HG03575 (cell line): ENCODE results near the gene FHAD1.
"Not testable (repeated sequence)": the region's sequence is repeated elsewhere in the genome, so short reads cannot be mapped to it uniquely, and the experiment has no call there.

Experiments used
- ATAC-seq: cut with Tn5 transposase; IDR thresholded peaks from one replicate; pipeline ENCODE4 v1.9.1; 2021; ENCODE audit not compliant: unreplicated experiment, insufficient number of reproducible peaks, low FRiP score; ENCODE audit errors: extremely low read depth

The FHAD1 gene

DNA sequence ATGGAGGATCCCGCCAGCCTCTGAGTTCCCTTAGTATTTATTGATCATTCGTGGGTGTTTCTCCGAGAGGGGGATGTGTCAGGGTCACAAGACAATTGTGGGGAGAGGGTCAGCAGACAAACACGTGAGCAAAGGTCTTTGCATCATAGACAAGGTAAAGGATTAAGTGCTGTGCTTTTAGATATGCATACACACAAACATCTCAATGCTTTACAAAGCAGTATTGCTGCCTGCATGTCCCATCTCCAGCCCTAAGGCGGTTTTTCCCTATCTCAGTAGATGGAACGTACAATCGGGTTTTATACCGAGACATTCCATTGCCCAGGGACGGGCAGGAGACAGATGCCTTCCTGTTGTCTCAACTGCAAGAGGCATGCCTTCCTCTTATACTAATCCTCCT lies 132.1 kb downstream of the FHAD1 start:
- ATAC-seq, result not testable (repeated sequence)

DNA sequence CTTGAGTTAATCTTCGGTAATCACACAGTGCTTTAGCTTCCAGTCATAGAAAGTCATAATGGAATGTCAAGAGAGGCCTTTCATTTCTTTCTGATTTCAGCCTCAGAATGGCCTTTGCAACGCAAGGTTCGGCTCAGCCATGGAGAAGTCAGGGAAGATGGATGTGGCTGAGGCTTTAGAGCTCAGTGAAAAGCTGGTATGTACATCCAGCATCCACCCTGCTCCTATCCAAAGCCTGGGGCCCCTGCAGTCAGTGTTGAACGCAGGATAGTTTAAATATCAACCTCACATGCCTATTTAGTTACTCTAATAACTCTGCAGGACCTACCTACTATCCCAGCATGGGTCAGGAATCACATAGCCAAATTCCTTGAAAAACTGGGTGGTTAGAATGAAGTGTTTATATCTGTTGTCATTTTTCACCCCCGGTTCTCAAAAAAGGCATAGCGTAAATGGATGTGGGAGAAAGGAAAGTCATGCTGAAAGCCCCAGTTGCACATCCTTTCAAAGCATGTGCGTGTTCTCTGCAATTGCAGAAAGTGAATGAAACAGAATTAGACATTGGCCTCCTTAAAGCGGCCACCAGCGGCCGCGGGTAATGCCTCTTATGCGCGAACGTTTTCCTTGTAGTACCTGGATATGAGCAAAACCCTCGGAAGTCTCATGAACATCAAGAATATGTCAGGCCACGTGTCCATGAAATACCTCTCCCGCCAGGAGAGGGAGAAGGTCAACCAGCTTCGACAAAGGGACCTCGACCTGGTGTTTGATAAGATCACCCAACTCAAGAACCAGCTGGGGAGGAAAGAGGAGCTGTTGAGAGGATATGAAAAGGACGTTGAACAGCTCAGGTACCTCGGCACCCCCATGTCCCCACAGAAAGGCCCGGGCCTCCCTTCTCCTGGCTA lies 133.8 kb downstream of the FHAD1 start:
- ATAC-seq, result no peak

DNA sequence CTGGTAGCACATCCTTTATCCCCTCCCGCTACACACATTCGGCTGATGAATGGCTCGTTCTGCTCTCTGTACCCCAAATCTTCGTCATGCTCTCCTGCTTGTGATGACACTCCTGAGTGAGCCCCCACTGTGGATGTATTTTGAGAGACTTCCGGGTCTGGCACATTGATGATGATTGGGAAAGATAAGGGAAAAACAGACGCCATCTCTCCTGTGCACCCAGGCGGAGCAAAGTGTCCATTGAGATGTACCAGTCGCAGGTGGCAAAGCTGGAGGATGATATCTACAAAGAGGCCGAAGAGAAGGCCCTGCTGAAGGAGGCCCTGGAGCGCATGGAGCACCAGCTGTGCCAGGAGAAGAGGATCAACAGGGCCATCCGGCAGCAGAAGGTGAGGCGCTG lies 134.8 kb downstream of the FHAD1 start:
- no peak for ATAC-seq

DNA sequence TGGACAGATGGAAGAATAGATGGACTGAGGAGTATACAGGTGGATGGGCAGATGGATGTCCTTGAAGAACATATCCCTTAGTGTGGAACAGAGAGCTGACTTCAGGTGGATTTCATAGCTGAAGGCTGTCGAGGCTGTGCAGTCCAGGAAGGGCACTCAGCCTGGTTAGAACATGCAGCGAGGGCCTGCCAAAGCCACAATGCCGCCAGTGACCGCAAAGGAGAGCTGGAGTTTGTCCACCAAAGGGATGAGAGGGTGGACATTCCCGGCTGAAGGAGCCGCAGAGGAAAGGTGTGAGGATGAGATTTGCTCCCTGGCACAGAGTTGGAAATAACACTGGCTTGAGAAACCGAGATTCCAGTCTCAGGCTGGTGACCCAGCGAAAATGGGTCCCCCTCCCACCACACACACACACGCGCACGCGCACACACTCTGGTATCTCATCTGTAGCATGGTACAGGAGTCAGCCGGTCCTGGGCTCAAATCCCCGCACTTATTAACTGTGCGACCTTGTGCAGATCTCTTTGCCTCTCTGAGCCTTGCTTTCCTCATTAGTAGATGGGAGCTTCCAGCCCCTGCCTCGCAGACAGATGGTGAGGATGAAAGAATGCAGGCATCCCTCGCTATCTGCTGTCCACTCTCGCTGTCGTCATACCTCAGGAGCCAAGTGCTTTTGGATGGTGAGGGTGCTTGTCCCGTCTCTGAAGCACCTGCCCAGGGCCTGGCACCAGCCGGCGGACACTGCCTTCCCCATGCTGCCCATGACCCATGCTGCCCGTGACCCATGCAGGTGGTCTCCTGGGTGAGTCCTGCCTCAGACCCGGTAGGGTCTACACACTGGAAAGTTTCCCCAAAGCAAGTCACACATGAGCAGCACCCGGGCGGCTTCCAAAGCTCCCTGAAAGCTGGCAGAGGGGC lies 135.8 kb downstream of the FHAD1 start:
- no peak for ATAC-seq

DNA sequence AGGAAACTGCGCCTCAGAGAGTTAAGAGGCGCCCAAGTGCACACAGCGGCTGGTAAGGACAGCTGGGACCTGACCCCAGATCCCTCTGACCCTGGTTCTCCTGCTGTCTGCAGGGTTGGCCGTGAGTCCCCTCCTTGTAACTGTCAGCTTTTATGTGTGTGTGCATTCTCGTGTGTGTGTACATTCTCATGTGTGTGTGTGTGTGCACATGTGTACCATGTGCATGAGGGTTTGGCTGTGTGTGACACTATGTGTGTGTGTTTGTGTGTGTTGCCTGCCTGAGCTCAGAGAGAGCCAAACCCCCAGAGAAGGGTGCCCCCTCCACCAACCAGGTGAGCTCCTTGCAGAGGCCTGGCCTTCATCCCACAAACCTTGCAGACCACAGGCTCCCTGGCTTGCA lies 136.8 kb downstream of the FHAD1 start:
- no peak for ATAC-seq

DNA sequence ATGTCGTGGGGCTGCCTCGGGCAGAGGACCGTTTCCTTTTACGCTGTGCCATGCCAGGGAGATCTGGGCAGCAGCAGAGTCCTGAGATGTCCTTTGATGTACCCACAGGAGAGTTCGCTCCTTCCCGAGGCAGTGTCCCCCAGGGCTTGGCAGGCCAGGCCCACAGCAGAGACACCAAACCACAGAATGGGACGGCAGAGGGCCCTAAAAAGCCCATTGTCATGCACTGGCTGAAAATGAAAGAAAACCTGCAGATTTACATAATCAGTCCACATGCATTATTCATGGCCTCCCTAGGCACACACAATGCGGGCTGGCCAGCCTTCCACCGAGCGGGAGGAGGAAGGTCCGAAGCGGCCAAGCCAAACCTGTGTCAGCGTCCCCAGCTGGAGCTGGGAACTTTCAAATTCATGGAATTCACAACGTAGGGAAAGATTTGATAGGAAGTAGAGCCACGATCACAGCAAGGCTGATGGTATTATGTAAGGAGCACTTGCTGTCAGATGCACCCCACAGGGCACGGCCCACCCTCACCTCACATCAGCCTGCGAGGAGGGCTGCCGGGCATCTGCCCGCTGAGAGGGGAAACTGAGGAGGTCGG lies 137.4 kb downstream of the FHAD1 start:
- no peak for ATAC-seq

- ATAC-seq, result no peak
These were observed 138.4 kb downstream of the FHAD1 start for GRCh38 chr1:15385420-15385819.

- no peak for ATAC-seq
These were observed 139.2 kb downstream of the FHAD1 start for GRCh38 chr1:15386164-15386749.

GRCh38 chr1:15388201-15388880 lies 141.3 kb downstream of the FHAD1 start:
- ATAC-seq, result no peak

- ATAC-seq, result not testable (repeated sequence)
These were observed 142.8 kb downstream of the FHAD1 start for GRCh38 chr1:15389828-15390227.

DNA sequence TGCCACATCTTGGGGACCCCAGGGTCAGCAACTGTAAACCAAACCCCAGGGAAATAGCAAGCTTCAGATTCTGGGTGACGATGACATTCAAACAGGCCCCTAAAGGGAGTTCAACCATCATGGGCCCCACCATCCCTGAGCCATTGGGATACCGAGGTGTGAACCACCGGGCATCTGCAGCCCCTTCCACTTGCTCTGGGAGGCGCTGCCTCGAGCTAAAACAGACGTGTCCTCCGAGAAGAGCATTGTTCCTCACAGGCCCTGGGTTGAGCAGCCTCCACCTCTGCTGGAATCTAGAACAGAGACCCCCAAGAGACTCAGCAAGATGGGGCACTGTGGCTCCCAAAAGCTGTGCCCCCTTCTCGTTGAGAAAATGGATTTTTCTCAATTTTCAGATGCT lies 143.6 kb downstream of the FHAD1 start:
- no peak for ATAC-seq

DNA sequence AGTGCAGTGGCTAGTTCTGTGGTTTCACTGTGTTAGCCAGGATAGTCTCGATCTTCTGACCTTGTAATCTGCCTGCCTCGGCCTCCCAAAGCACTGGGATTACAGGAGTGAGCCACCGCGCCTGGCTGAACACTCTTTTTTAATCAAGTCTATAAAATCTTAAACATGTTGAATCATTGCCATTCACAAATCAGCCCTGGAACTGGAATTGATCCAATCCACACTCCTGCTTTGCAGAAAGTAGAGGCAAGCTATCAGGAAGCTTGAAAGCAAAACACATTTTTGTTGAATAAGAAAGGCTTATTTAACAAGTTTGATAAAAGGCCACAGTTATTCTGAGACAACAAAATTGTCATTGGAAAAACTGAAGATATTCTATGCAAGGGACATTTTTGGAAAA lies 144.3 kb downstream of the FHAD1 start:
- no peak for ATAC-seq

DNA sequence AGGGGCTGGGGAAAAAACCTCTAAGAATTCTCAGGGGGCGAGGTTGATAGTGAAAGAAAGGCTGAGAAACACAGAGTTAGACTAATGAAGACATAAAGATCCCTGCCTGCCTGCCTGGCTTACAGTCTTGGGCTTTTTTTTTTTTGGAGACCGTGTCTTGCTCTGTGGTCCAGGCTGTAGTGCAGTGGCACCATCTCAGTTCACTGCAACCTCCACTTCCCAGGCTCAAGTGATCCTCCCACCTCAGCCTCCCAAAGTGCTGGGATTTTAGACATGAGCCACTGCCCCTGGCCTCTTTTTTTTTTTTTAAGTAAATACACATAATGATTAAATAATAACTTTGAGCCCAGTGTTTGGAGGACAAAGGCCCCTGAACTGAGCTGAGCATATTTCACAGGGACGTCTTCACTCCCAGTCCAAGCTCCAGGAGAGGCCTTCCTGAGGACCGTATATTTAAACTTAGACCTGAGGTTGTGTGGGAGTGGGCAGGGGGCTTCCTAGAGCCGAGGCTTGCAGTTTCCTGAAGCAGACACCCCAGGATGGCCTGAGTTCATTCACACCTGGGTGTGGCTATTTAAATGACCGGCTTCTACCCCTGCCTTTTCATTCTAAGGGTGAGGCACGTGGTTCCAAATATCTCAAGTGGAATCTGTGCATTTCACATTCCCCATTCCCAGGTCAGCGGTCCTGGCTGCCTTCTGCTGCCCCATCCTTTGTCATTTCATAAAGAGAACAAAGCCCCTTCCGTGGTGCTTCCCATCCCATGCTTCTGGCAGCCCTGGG lies 146.6 kb downstream of the FHAD1 start:
- no peak for ATAC-seq

GRCh38 chr1:15394258-15394690 lies 147.3 kb downstream of the FHAD1 start:
- ATAC-seq, result no peak

DNA sequence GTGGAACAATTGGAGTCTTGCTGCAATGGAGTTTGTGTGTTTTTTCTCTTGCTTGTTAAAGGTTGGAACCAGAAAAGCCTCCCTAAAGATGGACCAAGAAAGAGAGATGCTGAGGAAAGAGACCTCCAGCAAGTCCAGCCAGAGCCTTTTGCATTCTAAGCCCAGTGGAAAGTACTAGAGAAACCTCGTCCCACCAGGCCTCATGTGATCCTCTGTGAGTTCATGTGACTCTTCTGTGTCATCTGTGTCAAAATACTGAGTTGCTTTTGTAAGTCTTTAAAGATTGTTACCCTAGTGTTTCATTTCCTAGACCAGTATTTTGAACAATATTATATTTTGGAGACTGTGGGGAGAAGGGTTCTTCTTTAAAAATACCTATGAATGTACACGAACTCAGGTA lies 150.2 kb downstream of the FHAD1 start:
- no peak for ATAC-seq

GRCh38 chr1:15399710-15400109 lies 152.7 kb downstream of the FHAD1 start:
- ATAC-seq, result no peak

GRCh38 chr1:15400627-15401026 lies 153.6 kb downstream of the FHAD1 start:
- no peak for ATAC-seq
